ENCODE measurements around the gene ZC3HAV1L. TPM values are rescaled to one million over a fixed set of nuclear protein-coding genes. Genes with fewer than 3 reads are reported as not detected.
A peak's percentile ranks its signal among the peaks of the same experiment; 100 is the strongest.

Gene ZC3HAV1L
- total RNA-seq, 1 experiment from 2014 or later: 11.8 TPM

DNA sequence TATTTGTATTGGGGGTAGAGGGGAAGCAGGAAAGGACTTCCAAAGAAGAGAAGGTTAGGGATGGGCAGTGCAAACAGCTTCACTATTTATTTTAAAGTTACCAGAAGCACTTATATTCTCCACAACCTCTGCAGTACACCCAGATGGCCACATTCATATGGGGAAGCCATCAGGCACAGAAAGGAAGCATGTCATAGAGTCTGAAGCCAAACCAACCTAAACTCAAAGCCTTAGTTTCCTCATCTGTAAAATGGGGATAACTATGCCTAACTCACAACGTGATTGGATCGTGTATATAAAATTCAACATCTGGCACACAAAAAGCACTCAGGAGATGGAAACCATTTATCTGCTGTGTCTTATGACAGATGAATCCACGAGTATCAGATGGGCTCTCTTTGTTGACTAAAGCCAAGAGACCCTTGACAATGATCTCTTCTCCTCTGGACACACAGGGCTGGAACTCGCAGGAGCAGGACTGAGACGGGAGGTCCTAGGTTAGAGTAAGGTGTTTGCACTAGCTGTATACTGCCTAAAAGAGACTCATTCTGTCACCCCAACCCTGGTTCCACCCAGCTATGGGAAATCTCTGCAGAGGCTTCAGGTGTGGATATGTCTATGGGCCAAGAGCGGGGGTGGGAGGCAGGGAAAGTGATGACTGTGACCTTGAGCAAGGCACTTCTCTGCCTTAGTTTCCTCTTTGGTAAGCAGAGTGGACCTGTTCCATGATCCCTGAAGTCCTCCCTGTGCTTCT lies 56.4 kb downstream of the ZC3HAV1L start:
- H3K4me3 ChIP-seq (replicated peaks in 1 of 2; ENCODE audit: low read depth in 1 of 2, low read length in 2 of 2): no peak overlapping the region
- no peak overlapping the region for H2AFZ ChIP-seq (ENCODE audit: low read depth, low read length, poor library complexity, severe bottlenecking)
- intact Hi-C loops (cut with micrococcal nuclease): no loop called here
- no TSS peak for BruUV-seq (replicated peaks)
- POLR2A ChIA-PET: interaction anchor here (1.2 kb wide), 1 partner anchor 93 kb away, joined by 3 read pairs; no protein-coding TSS in a partner anchor
- H3K4me1 ChIP-seq (ENCODE audit: control insufficient read depth in 1 of 2, insufficient read depth in 2 of 2, low read length in 2 of 2): peaks cover 7 to 41% of the 10 kb centered on the region in 2 experiments; a peak in 3 of 4 replicates
- no peak for ATAC-seq
- no peaks in the 10 kb centered on the region for H3K36me3 ChIP-seq (ENCODE audit: control insufficient read depth in 1 of 2, insufficient read depth in 2 of 2, low read length in 2 of 2)
- no peak for TF ChIP-seq EZH2phosphoT487 (IDR thresholded peaks at IDR 0.05; ENCODE audit: borderline replicate concordance)
- TF ChIP-seq, protein P1, sequence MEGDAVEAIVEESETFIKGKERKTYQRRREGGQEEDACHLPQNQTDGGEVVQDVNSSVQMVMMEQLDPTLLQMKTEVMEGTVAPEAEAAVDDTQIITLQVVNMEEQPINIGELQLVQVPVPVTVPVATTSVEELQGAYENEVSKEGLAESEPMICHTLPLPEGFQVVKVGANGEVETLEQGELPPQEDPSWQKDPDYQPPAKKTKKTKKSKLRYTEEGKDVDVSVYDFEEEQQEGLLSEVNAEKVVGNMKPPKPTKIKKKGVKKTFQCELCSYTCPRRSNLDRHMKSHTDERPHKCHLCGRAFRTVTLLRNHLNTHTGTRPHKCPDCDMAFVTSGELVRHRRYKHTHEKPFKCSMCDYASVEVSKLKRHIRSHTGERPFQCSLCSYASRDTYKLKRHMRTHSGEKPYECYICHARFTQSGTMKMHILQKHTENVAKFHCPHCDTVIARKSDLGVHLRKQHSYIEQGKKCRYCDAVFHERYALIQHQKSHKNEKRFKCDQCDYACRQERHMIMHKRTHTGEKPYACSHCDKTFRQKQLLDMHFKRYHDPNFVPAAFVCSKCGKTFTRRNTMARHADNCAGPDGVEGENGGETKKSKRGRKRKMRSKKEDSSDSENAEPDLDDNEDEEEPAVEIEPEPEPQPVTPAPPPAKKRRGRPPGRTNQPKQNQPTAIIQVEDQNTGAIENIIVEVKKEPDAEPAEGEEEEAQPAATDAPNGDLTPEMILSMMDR (IDR thresholded peaks at IDR 0.05 in 2 of 3, conservative IDR thresholded peaks at IDR 0.05 in 1 of 3; ENCODE audit: borderline replicate concordance in 1 of 3, insufficient read depth in 1 of 3, low read depth in 2 of 3, low read length in 2 of 3): peak in 1 of 3 experiments; percentile 25; a peak in 2 of 6 replicates
- TF ChIP-seq ZNF274 (IDR thresholded peaks at IDR 0.05; ENCODE audit: low read depth, low read length): no peak
- no peak for TF ChIP-seq EGR1 (IDR thresholded peaks at IDR 0.05; ENCODE audit: low read depth)
- H3K4me2 ChIP-seq (ENCODE audit: low read length): peak overlapping the region; percentile 87
- no peaks in the 10 kb centered on the region for H3K9me2 ChIP-seq (ENCODE audit: insufficient read depth)
- no peak overlapping the region for H3K9ac ChIP-seq (ENCODE audit: low read length)
- CTCF ChIA-PET: no interaction called here
- H3K27ac ChIP-seq (ENCODE audit: low read depth, low read length): no peak overlapping the region
- no peaks in the 10 kb centered on the region for H4K20me1 ChIP-seq (ENCODE audit: insufficient read depth)
- H3K9me3 ChIP-seq (ENCODE audit: control insufficient read depth in 1 of 2, insufficient read depth in 1 of 2, low read depth in 1 of 2, low read length in 2 of 2): no peaks in the 10 kb centered on the region
- peak; percentile 10 for DNase-seq (ENCODE audit: low read depth, low spot score)
- RAD21 ChIA-PET (ENCODE audit: low non-redundant PET in 1 of 2, low total read pairs in 2 of 2, uncharacterized antibody in 2 of 2, unreplicated experiment in 2 of 2): no interaction called here
- peaks cover 14% of the 10 kb centered on the region for H3K79me2 ChIP-seq (ENCODE audit: insufficient read depth, low read length)
- H3K27me3 ChIP-seq (ENCODE audit: insufficient read depth, low read length): no peaks in the 10 kb centered on the region

DNA sequence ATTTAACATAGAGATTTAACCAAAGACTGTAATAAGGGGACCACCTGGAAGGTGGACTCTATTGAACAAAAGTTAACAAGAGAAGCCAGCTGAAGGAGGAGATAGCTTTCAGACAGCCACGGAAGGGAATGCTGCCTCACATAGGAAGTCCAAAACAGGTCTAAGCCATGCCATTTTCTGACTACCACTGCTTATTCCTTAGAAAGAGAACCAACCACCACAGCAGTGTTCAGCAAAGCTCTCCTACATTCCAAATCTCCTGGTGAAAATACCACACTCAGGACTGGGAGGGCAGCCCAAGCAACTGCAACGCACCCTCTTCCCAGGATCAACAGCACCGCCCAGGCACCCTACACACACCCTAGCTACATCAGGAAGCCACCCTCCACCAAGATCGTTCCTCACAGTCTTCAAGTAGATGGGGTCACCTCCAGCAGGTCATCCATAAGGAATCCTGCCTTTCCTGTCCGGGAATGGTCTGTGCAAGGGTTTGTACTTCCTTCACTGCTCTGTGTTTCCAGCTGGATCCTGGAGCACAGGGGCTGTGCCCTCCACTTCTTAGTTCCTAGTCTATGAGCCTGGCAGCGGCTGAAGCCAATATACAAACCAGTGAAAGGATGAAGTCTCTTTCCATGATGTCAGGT lies 57.2 kb downstream of the ZC3HAV1L start:
- Histone ChIP-seq H3K4me1 (ENCODE audit: control insufficient read depth in 1 of 2, insufficient read depth in 2 of 2, low read length in 2 of 2) (peaks cover 7 to 41% of the 10 kb centered on the region in 2 experiments; a peak in 3 of 4 replicates), H3K9me2 (ENCODE audit: insufficient read depth) (no peaks in the 10 kb centered on the region), H3K27me3 (ENCODE audit: insufficient read depth, low read length) (no peaks in the 10 kb centered on the region), H3K4me2 (ENCODE audit: low read length) (peak overlapping the region; percentile 24), H3K27ac (ENCODE audit: low read depth, low read length) (no peak overlapping the region), H3K36me3 (ENCODE audit: control insufficient read depth in 1 of 2, insufficient read depth in 2 of 2, low read length in 2 of 2) (no peaks in the 10 kb centered on the region), H3K4me3 (replicated peaks in 1 of 2; ENCODE audit: low read depth in 1 of 2, low read length in 2 of 2) (no peak overlapping the region), H3K79me2 (ENCODE audit: insufficient read depth, low read length) (peaks cover 14% of the 10 kb centered on the region), H3K9ac (ENCODE audit: low read length) (no peak overlapping the region), H2AFZ (ENCODE audit: low read depth, low read length, poor library complexity, severe bottlenecking) (no peak overlapping the region), H4K20me1 (ENCODE audit: insufficient read depth) (no peaks in the 10 kb centered on the region), H3K9me3 (ENCODE audit: control insufficient read depth in 1 of 2, insufficient read depth in 1 of 2, low read depth in 1 of 2, low read length in 2 of 2) (no peaks in the 10 kb centered on the region)
- CTCF ChIA-PET: no interaction called here
- POLR2A ChIA-PET: no interaction called here
- ATAC-seq (no peak), DNase-seq (ENCODE audit: low read depth, low spot score) (no peak)
- intact Hi-C loops (cut with micrococcal nuclease): no loop called here
- BruUV-seq (replicated peaks): no TSS peak
- RAD21 ChIA-PET (ENCODE audit: low non-redundant PET in 1 of 2, low total read pairs in 2 of 2, uncharacterized antibody in 2 of 2, unreplicated experiment in 2 of 2): no interaction called here
- TF ChIP-seq EGR1 (IDR thresholded peaks at IDR 0.05; ENCODE audit: low read depth) (no peak), POLR2A (IDR thresholded peaks at IDR 0.05; ENCODE audit: borderline replicate concordance, extremely low read depth, insufficient read depth, insufficient read length) (no peak), RAD21 (IDR thresholded peaks at IDR 0.05; ENCODE audit: low read depth) (no peak), JUND (IDR thresholded peaks at IDR 0.05) (no peak)
- TF ChIP-seq, protein P1 (IDR thresholded peaks at IDR 0.05 in 2 of 3, conservative IDR thresholded peaks at IDR 0.05 in 1 of 3; ENCODE audit: borderline replicate concordance in 1 of 3, insufficient read depth in 1 of 3, low read depth in 2 of 3, low read length in 2 of 3): no peak
- TF ChIP-seq, protein P2, sequence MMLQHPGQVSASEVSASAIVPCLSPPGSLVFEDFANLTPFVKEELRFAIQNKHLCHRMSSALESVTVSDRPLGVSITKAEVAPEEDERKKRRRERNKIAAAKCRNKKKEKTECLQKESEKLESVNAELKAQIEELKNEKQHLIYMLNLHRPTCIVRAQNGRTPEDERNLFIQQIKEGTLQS (IDR thresholded peaks at IDR 0.05): no peak
